Astrocyte of the spinal cord (primary cell): Measurements from ENCODE around the gene PRR3.
A peak's percentile ranks its signal among the peaks of the same experiment; 100 is the strongest.

Source experiments
- DNase-seq: peaks from one replicate; pipeline ENCODE4 v3.0.0; 2011; ENCODE audit warnings: low read depth, low spot score
- H3K4me3 ChIP-seq: 2 replicates; pipeline ENCODE4 v1.5.1; 2011; ENCODE audit warnings: low read depth, mild to moderate bottlenecking, low read length, moderate library complexity
- CTCF ChIP-seq: IDR thresholded peaks from 2 replicates; pipeline ENCODE4 v1.5.1; 2012; ENCODE audit warnings: low read depth, mild to moderate bottlenecking, low read length, inconsistent platforms
- in situ Hi-C: cut with HindIII; loops from 2 replicates; pipeline ENCODE4 v1.10.0; 2017; ENCODE audit warnings: low sequenced_read_pairs

The PRR3 gene

GRCh38 chr6:30543821-30544220 lies 13.3 kb upstream of the PRR3 start:
- TF ChIP-seq CTCF = no peak
- in situ Hi-C loops = loop anchor here (10.0 kb wide), 1 partner anchor 79 kb away; no protein-coding TSS in a partner anchor
- no peak overlapping the region for H3K4me3 ChIP-seq
- DNase-seq = no peak

GRCh38 chr6:30544666-30545272 lies 12.3 kb upstream of the PRR3 start:
- TF ChIP-seq CTCF = peak; percentile 81
- H3K4me3 ChIP-seq = no peak overlapping the region
- in situ Hi-C loops = loop anchor here (10.0 kb wide), 1 partner anchor 80 kb away; no protein-coding TSS in a partner anchor
- peak; percentile 77 for DNase-seq

GRCh38 chr6:30547454-30547853 lies 9.6 kb upstream of the PRR3 start:
- TF ChIP-seq CTCF = no peak
- H3K4me3 ChIP-seq = no peak overlapping the region
- DNase-seq = no peak
- in situ Hi-C loops = loop anchor here (10.0 kb wide), 1 partner anchor 83 kb away; no protein-coding TSS in a partner anchor

GRCh38 chr6:30548375-30548774 lies 8.7 kb upstream of the PRR3 start:
- DNase-seq = no peak
- in situ Hi-C loops = loop anchor here (10.0 kb wide), 1 partner anchor 84 kb away; no protein-coding TSS in a partner anchor
- TF ChIP-seq CTCF = no peak
- no peak overlapping the region for H3K4me3 ChIP-seq

- no peak overlapping the region for H3K4me3 ChIP-seq
- in situ Hi-C loops = no loop called here
- DNase-seq = no peak
- TF ChIP-seq CTCF = no peak
These were observed 2.7 kb upstream of the PRR3 start for GRCh38 chr6:30554404-30554803.

- in situ Hi-C loops = no loop called here
- TF ChIP-seq CTCF = no peak
- H3K4me3 ChIP-seq = peak overlapping the region; percentile 96
- DNase-seq = peak; percentile 56
These were observed 1.9 kb upstream of the PRR3 start for GRCh38 chr6:30554962-30555815.
